ENCODE measurements around the gene HEPN1.

The HEPN1 gene

GRCh38 chr11:124902616-124903015 is 16.4 kb upstream of the HEPN1 start:
- DNase-seq = no peak

- no peak for DNase-seq
Measured at GRCh38 chr11:124915541-124916369, 3.3 kb upstream of the HEPN1 start.

GRCh38 chr11:124916370-124916710 is 2.7 kb upstream of the HEPN1 start:
- DNase-seq = no peak

GRCh38 chr11:124917115-124917637 is 1.9 kb upstream of the HEPN1 start:
- no peak for DNase-seq

GRCh38 chr11:124919898-124920297 is 848 bp downstream of the HEPN1 start:
- no peak for DNase-seq

- no peak for DNase-seq
Measured at GRCh38 chr11:124920356-124920755, 1.3 kb downstream of the HEPN1 start.

GRCh38 chr11:124920870-124921609 is 2.0 kb downstream of the HEPN1 start:
- no peak for DNase-seq

- no peak for DNase-seq
Measured at GRCh38 chr11:124922831-124923230, 3.8 kb downstream of the HEPN1 start.

GRCh38 chr11:124923296-124923695 is 4.2 kb downstream of the HEPN1 start:
- DNase-seq = no peak

- DNase-seq = no peak
Measured at GRCh38 chr11:124928942-124929665, 10.1 kb downstream of the HEPN1 start.

- DNase-seq = no peak
Measured at GRCh38 chr11:124930799-124931198, 11.7 kb downstream of the HEPN1 start.

- DNase-seq = no peak
Measured at GRCh38 chr11:124934862-124935547, 16.0 kb downstream of the HEPN1 start.

GRCh38 chr11:124935548-124936514 is 16.8 kb downstream of the HEPN1 start, which contains the start of gene HEPACAM:
HEPACAM (minus strand) TSS chr11:124936047; CDS start chr11:124936006, 41 bp downstream.
- DNase-seq = no peak

GRCh38 chr11:124937336-124937935 is 18.4 kb downstream of the HEPN1 start:
- no peak for DNase-seq

GRCh38 chr11:124938206-124938765 is 19.2 kb downstream of the HEPN1 start:
- DNase-seq = no peak

- DNase-seq = no peak
Measured at GRCh38 chr11:124938970-124939369, 19.9 kb downstream of the HEPN1 start.

- no peak for DNase-seq
Measured at GRCh38 chr11:124941703-124942102, 22.7 kb downstream of the HEPN1 start.

- DNase-seq = no peak
Measured at GRCh38 chr11:124942466-124943253, 23.6 kb downstream of the HEPN1 start.

GRCh38 chr11:124943254-124943616 is 24.2 kb downstream of the HEPN1 start:
- no peak for DNase-seq

GRCh38 chr11:124943741-124944140 is 24.7 kb downstream of the HEPN1 start:
- no peak for DNase-seq
